GM12875 (cell line): ENCODE measurements around the gene PRM3.
A peak's percentile ranks its signal among the peaks of the same experiment; 100 is the strongest.

Experiments
- H3K4me3 ChIP-seq: one replicate; pipeline ENCODE4 v1.5.1; 2011; ENCODE audit warnings: low read depth, low read length, control low read depth
- CTCF ChIP-seq: IDR thresholded peaks from 2 replicates; pipeline ENCODE4 v1.5.1; 2011; ENCODE audit warnings: low read depth, mild to moderate bottlenecking, control low read depth, inconsistent platforms, low read length, moderate library complexity, borderline replicate concordance; ENCODE audit not compliant: insufficient read depth

The PRM3 gene

GRCh38 chr16:11232302-11232851 is 41.1 kb downstream of the PRM3 start:
- TF ChIP-seq CTCF = no peak
- H3K4me3 ChIP-seq = no peak overlapping the region

- TF ChIP-seq CTCF = no peak
- no peak overlapping the region for H3K4me3 ChIP-seq
Observed at GRCh38 chr16:11231367-11231970, 42.0 kb downstream of the PRM3 start.

GRCh38 chr16:11229906-11230305 is 43.5 kb downstream of the PRM3 start:
- no peak overlapping the region for H3K4me3 ChIP-seq
- no peak for TF ChIP-seq CTCF

- H3K4me3 ChIP-seq = no peak overlapping the region
- TF ChIP-seq CTCF = no peak
Observed at GRCh38 chr16:11229432-11229831, 44.0 kb downstream of the PRM3 start.

GRCh38 chr16:11225677-11226549 is 47.5 kb downstream of the PRM3 start:
- no peak overlapping the region for H3K4me3 ChIP-seq
- no peak for TF ChIP-seq CTCF

GRCh38 chr16:11224894-11225676 is 48.3 kb downstream of the PRM3 start:
- TF ChIP-seq CTCF = no peak
- H3K4me3 ChIP-seq = peak overlapping the region; percentile 3
